ENCODE data around the gene ZBP1. TPM values are rescaled to one million over a fixed set of nuclear protein-coding genes. Genes with fewer than 3 reads are reported as not detected.
A peak's percentile ranks its signal among the peaks of the same experiment; 100 is the strongest.

ZBP1 gene
- total RNA-seq, 2 experiments from 2014 or later: 39.0 to 40.1 TPM

GRCh38 chr20:57648878-57649616 is 28.8 kb upstream of the ZBP1 start:
- no peak overlapping the region for H3K27ac Mint-ChIP-seq
- no peaks in the 10 kb centered on the region for H3K36me3 Mint-ChIP-seq (ENCODE audit: low read depth)
- H3K4me1 ChIP-seq (ENCODE audit: insufficient read depth, low read length): peaks cover 3% of the 10 kb centered on the region
- TF ChIP-seq CTCF (IDR thresholded peaks at IDR 0.05): no peak
- peaks cover 4% of the 10 kb centered on the region for H3K9me3 Mint-ChIP-seq
- ATAC-seq (ENCODE audit: poor library complexity) (no peak), DNase-seq (peak in 2 of 14 experiments; percentile 1 to 15)
- ChIA-PET POLR2A (interaction anchor here (1.0 kb wide), 1 partner anchor 19 kb away, joined by 3 read pairs; no protein-coding TSS in a partner anchor), CTCF (interaction anchor here (1.3 to 1.8 kb wide), 2 partner anchors 19 to 26 kb away, joined by 3 to 5 read pairs; no protein-coding TSS in a partner anchor)
- H3K27ac ChIP-seq (ENCODE audit: low read depth in 1 of 2, low read length in 2 of 2): no peak overlapping the region
- H3K9me3 ChIP-seq (ENCODE audit: control insufficient read depth in 1 of 2, insufficient read depth in 1 of 2, low read length in 2 of 2): peaks cover 0 to 9% of the 10 kb centered on the region in 2 experiments
- H3K27me3 ChIP-seq (ENCODE audit: control insufficient read depth in 1 of 2, insufficient read depth in 2 of 2, low read length in 2 of 2): no peaks in the 10 kb centered on the region
- H3K36me3 ChIP-seq (ENCODE audit: insufficient read depth, low read length): peaks cover 4% of the 10 kb centered on the region
- no peaks in the 10 kb centered on the region for H3K4me1 Mint-ChIP-seq (ENCODE audit: low read depth)
- no peaks in the 10 kb centered on the region for H3K27me3 Mint-ChIP-seq
- intact Hi-C loops (cut with DNase I, micrococcal nuclease): no loop called here
- H3K4me3 Mint-ChIP-seq: no peak overlapping the region
- H3K4me3 ChIP-seq (ENCODE audit: low read length): no peak overlapping the region

- H3K4me1 Mint-ChIP-seq (ENCODE audit: low read depth): no peaks in the 10 kb centered on the region
- POLR2A ChIA-PET: interaction anchor here (1.0 kb wide), 2 partner anchors 14 to 18 kb away, joined by 3 to 4 read pairs; no protein-coding TSS in a partner anchor
- DNase-seq (peak in 1 of 14 experiments; percentile 1), ATAC-seq (ENCODE audit: poor library complexity) (no peak)
- no peak for TF ChIP-seq CTCF (IDR thresholded peaks at IDR 0.05)
- H3K4me1 ChIP-seq (ENCODE audit: insufficient read depth, low read length): no peaks in the 10 kb centered on the region
- no peaks in the 10 kb centered on the region for H3K27me3 Mint-ChIP-seq
- CTCF ChIA-PET: interaction anchor here (0.6 to 1.8 kb wide), 3 partner anchors 18 to 25 kb away, joined by 3 to 5 read pairs (median 3); no protein-coding TSS in a partner anchor
- no peaks in the 10 kb centered on the region for H3K36me3 Mint-ChIP-seq (ENCODE audit: low read depth)
- H3K27ac ChIP-seq (ENCODE audit: low read depth in 1 of 2, low read length in 2 of 2): no peak overlapping the region
- peaks cover 4% of the 10 kb centered on the region for H3K36me3 ChIP-seq (ENCODE audit: insufficient read depth, low read length)
- intact Hi-C loops (cut with DNase I, micrococcal nuclease): no loop called here
- H3K27me3 ChIP-seq (ENCODE audit: control insufficient read depth in 1 of 2, insufficient read depth in 2 of 2, low read length in 2 of 2): no peaks in the 10 kb centered on the region
- H3K4me3 Mint-ChIP-seq: no peak overlapping the region
- peaks cover 4% of the 10 kb centered on the region for H3K9me3 Mint-ChIP-seq
- no peak overlapping the region for H3K27ac Mint-ChIP-seq
- peaks cover 0 to 9% of the 10 kb centered on the region in 2 experiments for H3K9me3 ChIP-seq (ENCODE audit: control insufficient read depth in 1 of 2, insufficient read depth in 1 of 2, low read length in 2 of 2)
- no peak overlapping the region for H3K4me3 ChIP-seq (ENCODE audit: low read length)
These were observed 27.9 kb upstream of the ZBP1 start for GRCh38 chr20:57647933-57648785.

Data from CD4-positive, alpha-beta T cell (primary cell).